ENCODE measurements around the gene TTC28. TPM values are rescaled to one million over a fixed set of nuclear protein-coding genes. Genes with fewer than 3 reads are reported as not detected.

Gene TTC28
- total and polyA plus RNA-seq, 7 donors = 0.23 to 102 (median 46.1) TPM

GRCh38 chr22:27952779-27953178 lies 726.9 kb downstream of the TTC28 start:
- H3K27ac ChIP-seq = no peak overlapping the region
- intact Hi-C loops (cut with DNase I) = no loop called here
- no peak for TF ChIP-seq POLR2A (IDR thresholded peaks at IDR 0.05)
- TF ChIP-seq EP300 (IDR thresholded peaks at IDR 0.05) = no peak
- TF ChIP-seq CTCF (IDR thresholded peaks at IDR 0.05) = no peak
- no peak for TF ChIP-seq POLR2AphosphoS5 (IDR thresholded peaks at IDR 0.05)
- H3K27me3 ChIP-seq = no peaks in the 10 kb centered on the region
- H3K9me3 ChIP-seq = no peaks in the 10 kb centered on the region
- H3K36me3 ChIP-seq = no peaks in the 10 kb centered on the region
- 76 to 83% methylated on average over 3 of the region's 3 CpGs for WGBS, 2 donors
- no peak for DNase-seq
- H3K4me1 ChIP-seq = peaks cover 0 to 4% (median 2%) of the 10 kb centered on the region in 4 donors
- no peak overlapping the region for H3K4me3 ChIP-seq

- Histone ChIP-seq H3K9me3 (no peaks in the 10 kb centered on the region), H3K4me1 (peaks cover 0 to 4% (median 2%) of the 10 kb centered on the region in 4 donors), H3K27me3 (no peaks in the 10 kb centered on the region), H3K36me3 (no peaks in the 10 kb centered on the region), H3K4me3 (no peak overlapping the region), H3K27ac (no peak overlapping the region)
- DNase-seq = no peak
- TF ChIP-seq EP300 (IDR thresholded peaks at IDR 0.05) (no peak), CTCF (IDR thresholded peaks at IDR 0.05) (no peak), POLR2A (IDR thresholded peaks at IDR 0.05) (no peak), POLR2AphosphoS5 (IDR thresholded peaks at IDR 0.05) (no peak)
- 85 to 89% methylated on average over 3 of the region's 3 CpGs for WGBS, 2 donors
- intact Hi-C loops (cut with DNase I) = no loop called here
These were observed 727.5 kb downstream of the TTC28 start for GRCh38 chr22:27952091-27952490.

GRCh38 chr22:27949421-27949820 lies 730.2 kb downstream of the TTC28 start:
- Histone ChIP-seq H3K27me3 (no peaks in the 10 kb centered on the region), H3K4me3 (no peak overlapping the region), H3K36me3 (no peaks in the 10 kb centered on the region), H3K27ac (no peak overlapping the region), H3K4me1 (peaks cover 0 to 4% (median 2%) of the 10 kb centered on the region in 4 donors), H3K9me3 (no peaks in the 10 kb centered on the region)
- TF ChIP-seq CTCF (IDR thresholded peaks at IDR 0.05) = no peak
- no peak for TF ChIP-seq POLR2A (IDR thresholded peaks at IDR 0.05)
- no peak for TF ChIP-seq POLR2AphosphoS5 (IDR thresholded peaks at IDR 0.05)
- no peak for TF ChIP-seq EP300 (IDR thresholded peaks at IDR 0.05)
- intact Hi-C loops (cut with DNase I) = no loop called here
- 82 to 93% methylated on average over 3 of the region's 3 CpGs for WGBS, 2 donors
- no peak for DNase-seq

- Histone ChIP-seq H3K4me1 (peaks cover 0 to 4% (median 2%) of the 10 kb centered on the region in 4 donors), H3K27me3 (no peaks in the 10 kb centered on the region), H3K9me3 (no peaks in the 10 kb centered on the region), H3K36me3 (no peaks in the 10 kb centered on the region), H3K27ac (no peak overlapping the region), H3K4me3 (no peak overlapping the region)
- 93 to 94% methylated on average over 2 of the region's 2 CpGs for WGBS, 2 donors
- no peak for DNase-seq
- no peak for TF ChIP-seq EP300 (IDR thresholded peaks at IDR 0.05)
- no peak for TF ChIP-seq POLR2A (IDR thresholded peaks at IDR 0.05)
- TF ChIP-seq CTCF (IDR thresholded peaks at IDR 0.05) = no peak
- no peak for TF ChIP-seq POLR2AphosphoS5 (IDR thresholded peaks at IDR 0.05)
- intact Hi-C loops (cut with DNase I) = no loop called here
These were observed 731.1 kb downstream of the TTC28 start for GRCh38 chr22:27948569-27948968.

- intact Hi-C loops (cut with DNase I) = no loop called here
- H3K9me3 ChIP-seq = no peaks in the 10 kb centered on the region
- no peak for TF ChIP-seq POLR2AphosphoS5 (IDR thresholded peaks at IDR 0.05)
- TF ChIP-seq EP300 (IDR thresholded peaks at IDR 0.05) = no peak
- no peak for TF ChIP-seq CTCF (IDR thresholded peaks at IDR 0.05)
- TF ChIP-seq POLR2A (IDR thresholded peaks at IDR 0.05) = no peak
- H3K4me3 ChIP-seq = no peak overlapping the region
- H3K27me3 ChIP-seq = no peaks in the 10 kb centered on the region
- DNase-seq = no peak
- peaks cover 0 to 4% (median 2%) of the 10 kb centered on the region in 4 donors for H3K4me1 ChIP-seq
- no peaks in the 10 kb centered on the region for H3K36me3 ChIP-seq
- WGBS, 2 donors = 97% methylated on average over 4 of the region's 4 CpGs
- H3K27ac ChIP-seq = no peak overlapping the region
These were observed 732.2 kb downstream of the TTC28 start for GRCh38 chr22:27947448-27947847.

Data from sigmoid colon (tissue), 7 donors.